Activated T-cell treated with anti-CD3 and anti-CD28 coated beads for 48 hours (primary cell): ENCODE results near the gene CCDC71L.

ENCODE experiments used
- DNase-seq: peaks from one replicate; pipeline ENCODE4 v3.0.0-alpha.2; 2020; ENCODE audit warnings: low read depth

CCDC71L gene

GRCh38 chr7:106625678-106626301 is 35.2 kb downstream of the CCDC71L start:
- DNase-seq, result no peak

- DNase-seq, result no peak
Measured at GRCh38 chr7:106623853-106624252, 37.1 kb downstream of the CCDC71L start.

DNA sequence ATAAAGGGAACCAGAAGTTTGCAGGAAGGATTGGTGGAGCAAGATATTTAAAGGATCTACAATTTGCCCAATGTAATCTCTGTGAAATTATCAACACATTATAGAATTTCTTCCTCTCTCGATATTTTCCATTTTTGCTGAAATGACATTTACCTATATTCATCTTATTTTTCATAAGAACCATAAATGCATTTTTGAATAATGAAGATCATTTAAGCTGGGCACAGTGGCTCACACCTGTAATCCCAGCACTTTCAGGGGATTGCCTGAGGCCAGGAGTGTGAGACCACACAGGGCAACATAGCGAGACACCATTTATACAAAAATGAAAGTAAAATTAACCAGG is 37.7 kb downstream of the CCDC71L start:
- DNase-seq, result no peak

DNA sequence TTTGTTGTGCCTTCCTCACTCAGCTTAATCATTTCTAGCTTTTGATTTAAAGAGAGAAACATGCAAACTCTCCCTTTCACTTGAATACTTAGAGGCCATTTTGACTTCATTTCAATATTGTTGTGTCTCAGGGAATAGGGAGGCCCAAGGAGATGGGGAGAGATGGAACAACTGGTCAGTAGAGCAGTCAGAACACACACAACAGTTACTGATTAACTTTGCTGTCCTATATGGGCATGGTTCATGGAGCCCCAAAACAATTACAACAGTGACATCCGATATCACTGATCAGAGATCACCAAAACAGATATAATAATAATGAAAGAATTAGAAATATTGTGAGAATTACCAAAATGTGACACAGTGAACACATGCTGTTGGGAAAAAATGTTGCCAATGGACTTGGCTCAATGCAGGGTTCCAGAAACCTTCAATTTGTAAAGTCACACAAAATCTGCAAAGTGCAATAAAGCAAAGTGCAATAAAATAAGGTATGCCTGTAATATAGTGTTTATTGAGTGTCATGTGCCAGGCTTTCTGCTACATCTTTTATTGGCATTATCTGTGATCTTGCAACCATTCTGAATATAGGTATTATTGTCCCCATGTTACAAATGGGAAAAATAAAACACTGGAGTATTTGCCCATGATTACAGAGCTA is 38.2 kb downstream of the CCDC71L start:
- DNase-seq, result no peak

GRCh38 chr7:106621393-106622132 is 39.4 kb downstream of the CCDC71L start:
- DNase-seq, result no peak

- DNase-seq, result no peak
Measured at GRCh38 chr7:106620676-106621075, 40.3 kb downstream of the CCDC71L start.

DNA sequence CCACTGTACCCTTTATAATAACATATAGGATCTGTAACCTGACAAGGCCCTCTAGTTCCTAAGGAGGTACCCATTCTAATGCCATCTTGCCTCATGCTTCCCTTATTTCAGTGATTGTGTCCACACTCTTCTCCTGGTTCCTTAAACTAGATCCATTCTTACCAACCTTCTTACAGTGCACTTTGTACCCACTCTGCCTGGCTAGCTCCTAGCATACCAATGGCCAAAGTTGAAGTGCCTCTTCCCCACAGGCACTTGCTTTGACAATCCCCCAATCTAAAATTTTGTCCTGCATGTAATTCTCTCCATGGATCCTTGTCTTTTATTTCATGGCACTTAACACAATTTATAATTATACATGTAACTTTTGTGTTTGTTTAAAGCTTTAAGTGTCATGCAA is 40.9 kb downstream of the CCDC71L start:
- DNase-seq, result no peak

DNA sequence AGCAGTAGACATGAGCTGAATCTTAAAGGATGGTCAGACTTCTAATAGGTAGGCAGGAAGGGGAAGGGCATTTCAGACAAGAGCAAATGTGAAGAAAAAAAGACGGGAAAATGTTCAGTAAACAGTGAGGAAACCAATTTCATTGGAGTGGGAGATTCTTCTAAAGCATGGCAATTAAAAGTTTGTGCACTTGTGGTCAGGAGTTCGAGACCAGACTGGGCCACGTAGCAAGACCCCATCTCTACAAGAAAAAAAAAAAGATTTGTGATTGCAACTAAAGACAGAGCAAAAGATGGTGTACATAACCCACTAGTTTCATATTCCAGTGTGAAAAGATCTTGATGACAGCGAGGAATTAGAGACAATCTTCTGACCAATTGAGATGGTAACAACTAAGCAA is 41.7 kb downstream of the CCDC71L start:
- no peak for DNase-seq

DNA sequence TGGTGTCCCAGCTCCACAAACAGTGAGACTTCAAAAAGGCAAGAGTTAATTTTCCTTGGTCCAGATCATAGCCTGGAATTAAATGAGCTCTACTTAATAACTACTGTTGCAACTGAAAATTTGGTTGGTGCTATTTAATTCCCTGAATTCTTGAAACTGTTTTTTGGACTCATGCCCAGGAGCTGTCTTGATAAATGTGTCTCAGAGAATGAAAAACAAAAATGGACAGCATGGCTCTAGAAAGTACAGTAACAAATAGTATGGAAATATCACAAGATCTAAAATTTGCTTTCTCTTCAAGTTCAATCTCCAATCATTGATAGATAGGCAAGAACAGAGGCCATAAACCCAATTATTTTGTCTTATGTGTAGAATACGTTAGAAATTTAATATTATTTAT is 42.5 kb downstream of the CCDC71L start:
- no peak for DNase-seq

DNA sequence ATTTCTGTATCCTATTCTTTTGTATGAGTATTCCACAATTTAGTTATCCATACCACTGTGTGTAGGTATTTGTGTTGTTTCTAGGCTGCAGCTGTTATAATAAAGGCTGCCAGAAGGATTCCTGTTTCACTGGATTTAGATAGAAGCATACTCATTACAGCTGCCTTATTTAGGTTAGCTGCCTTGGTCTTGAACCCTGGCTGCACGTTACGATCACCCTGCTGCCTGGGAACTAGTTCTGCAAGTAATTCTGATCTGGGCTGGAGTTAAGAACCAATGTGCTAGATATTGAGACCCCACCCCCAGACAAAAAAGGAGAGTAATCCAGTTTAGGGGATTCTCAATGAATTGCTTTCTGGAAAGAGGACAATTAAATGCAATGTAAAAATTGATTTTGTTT is 43.1 kb downstream of the CCDC71L start:
- no peak for DNase-seq

DNA sequence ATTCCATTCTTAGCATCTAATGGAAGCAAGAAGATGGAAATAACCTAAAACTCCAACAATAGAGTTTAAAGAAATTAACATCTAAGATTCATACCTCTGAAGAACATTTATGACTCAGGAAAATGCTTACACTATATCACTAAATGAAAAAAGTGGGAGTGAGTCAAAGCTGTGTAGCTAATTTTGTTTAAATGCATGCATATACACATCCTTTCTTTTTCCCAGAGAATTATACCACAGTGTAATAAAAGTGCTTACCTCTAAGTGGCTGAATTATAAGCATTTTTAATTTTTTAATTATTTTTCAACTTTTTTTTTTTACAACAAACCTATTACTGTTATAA is 44.3 kb downstream of the CCDC71L start:
- no peak for DNase-seq

DNA sequence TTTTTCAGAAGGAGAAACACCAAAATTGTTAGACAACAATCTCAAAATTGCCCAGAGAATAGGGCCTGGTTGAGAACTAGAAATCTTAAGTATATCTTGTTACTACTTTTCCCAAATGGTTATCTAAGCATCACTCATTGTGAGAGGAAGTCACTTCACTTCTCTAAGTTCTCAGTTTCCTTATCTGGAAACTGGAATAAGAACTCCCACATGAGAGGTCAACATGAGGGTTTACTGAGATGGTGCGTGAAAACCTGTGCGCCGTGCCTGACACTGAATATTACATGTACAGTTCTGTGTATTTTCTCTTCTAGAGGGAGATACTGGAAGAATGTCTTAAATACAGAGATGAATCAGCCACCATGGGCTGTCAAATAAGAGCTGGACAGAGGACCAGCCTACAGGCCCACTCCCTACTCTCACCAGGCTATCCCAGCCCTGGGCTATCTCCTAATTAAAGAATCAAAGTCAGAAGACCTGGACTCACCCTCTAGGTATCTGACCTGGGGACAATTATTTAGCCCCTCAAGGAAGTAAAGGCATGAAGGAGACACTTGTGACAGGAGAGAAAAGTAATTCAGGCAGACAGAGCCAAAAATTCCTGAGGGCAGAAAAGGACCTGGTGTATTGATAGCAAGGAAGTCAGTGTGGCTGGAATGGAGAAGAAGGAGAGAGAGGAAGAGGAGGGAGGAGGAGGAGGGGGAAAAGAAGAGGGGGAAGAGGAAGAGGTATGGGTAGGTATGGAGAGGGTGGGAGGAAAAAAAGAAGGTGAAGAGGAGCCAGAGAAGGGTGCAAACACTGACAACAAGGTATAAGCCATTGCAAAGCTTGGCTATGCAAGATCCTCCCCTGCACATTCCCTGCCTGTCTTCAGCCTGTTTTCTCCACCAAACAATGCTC is 44.9 kb downstream of the CCDC71L start:
- DNase-seq, result no peak

DNA sequence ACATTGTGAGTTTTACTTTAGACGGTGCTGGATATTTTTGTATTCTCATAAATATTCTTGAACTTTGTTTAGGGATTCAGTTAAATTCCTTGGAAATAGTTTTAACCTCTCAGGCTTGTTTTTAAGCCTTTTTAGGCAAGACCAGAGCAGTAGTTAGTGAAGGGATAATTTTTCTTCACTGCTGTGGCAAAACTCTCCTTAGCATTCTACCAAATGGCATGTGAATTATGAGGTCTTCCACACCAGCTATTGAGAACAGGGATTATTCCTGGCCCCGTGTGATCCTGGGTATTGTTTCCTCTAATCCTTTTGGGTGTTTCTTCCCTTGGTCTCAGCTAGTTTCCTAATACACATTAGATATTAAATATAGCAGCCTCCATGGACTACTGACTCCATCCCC is 46.2 kb downstream of the CCDC71L start:
- DNase-seq, result no peak

DNA sequence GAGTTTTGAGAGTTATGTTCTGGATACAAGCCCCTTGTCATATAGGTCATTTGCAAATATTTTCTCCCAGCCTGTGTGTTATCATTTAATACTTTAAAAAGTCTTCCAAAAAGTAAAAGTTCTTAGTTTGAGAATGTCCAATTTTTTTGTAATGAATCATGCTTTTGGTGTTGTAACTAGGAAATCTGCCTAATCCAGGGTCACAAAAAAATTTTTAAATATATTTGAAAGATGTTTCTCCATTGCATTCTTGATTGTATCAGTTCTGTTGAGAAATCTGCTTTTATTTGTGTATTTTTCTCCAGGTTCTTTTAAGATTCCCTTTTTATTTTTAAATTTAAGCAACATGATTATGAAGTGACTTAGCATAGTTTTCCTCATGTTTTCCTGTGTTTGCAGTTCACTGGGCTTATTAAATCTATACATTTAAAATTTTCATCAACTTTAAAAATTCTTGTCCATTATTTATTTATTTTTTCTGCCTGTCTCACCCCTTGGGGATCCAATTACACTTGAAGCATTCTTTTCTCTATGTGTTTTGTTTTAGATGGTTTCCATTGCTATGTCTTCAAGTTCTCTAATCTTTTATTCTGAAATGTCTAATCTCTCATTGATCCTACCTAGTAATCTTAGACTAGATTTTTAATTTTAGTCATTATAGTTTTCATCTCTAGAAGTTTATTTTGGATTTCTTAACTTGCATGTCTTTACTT is 47.0 kb downstream of the CCDC71L start:
- DNase-seq, result no peak

GRCh38 chr7:106613279-106613678 is 47.7 kb downstream of the CCDC71L start:
- DNase-seq, result no peak

- DNase-seq, result no peak
Measured at GRCh38 chr7:106612432-106612831, 48.5 kb downstream of the CCDC71L start.

- DNase-seq, result no peak
Measured at GRCh38 chr7:106611911-106612310, 49.0 kb downstream of the CCDC71L start.

- DNase-seq, result no peak
Measured at GRCh38 chr7:106610996-106611886, 49.7 kb downstream of the CCDC71L start.

DNA sequence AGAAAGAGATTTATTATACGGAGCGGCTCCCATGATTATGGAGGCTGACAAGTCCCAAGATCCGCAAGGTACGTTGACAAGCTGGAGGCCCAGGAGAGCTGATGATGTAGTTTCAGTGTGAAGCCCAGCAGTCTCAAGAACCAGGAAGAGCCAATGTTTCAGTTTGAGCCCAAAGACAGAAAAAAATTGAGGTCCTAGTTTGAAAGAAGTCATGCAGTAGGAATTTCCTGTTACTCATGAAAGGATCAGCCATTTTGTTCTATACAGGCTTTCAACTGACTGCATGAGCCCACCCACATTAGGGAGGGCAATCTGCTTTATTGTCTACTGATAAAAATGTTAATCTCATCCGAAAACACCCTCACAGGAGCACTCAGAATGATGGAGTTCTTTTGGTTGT is 51.5 kb downstream of the CCDC71L start:
- DNase-seq, result no peak

DNA sequence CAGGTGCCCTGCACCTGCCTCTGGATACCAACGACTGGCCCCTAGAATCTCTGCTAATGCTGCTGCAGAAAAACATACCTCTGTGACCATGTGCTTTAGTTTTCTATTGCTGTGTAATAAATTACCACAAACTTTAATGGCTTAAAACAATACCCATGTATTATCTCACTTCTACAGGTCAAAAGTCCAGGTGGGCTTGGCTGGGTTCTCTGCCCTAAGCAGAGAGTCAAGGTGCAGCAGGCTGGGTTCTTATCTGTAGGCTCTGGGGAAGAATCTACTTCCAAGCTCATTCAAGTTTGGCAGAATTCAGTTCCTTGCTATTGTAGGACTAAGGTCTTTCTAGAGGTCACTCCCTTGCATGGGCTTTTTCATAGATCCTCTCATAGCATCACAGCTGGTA is 52.3 kb downstream of the CCDC71L start:
- no peak for DNase-seq
